HG03521 (cell line): ENCODE measurements around the gene TTC7B.

Experiments used
- ATAC-seq: cut with Tn5 transposase; IDR thresholded peaks from one replicate; pipeline ENCODE4 v1.9.1; 2021; ENCODE audit warnings: mild to moderate bottlenecking, moderate library complexity; ENCODE audit not compliant: unreplicated experiment

Gene TTC7B

GRCh38 chr14:90807060-90807459 is 9.2 kb downstream of the TTC7B start:
- ATAC-seq = no peak

GRCh38 chr14:90805662-90806540 is 10.3 kb downstream of the TTC7B start:
- no peak for ATAC-seq

GRCh38 chr14:90805084-90805391 is 11.2 kb downstream of the TTC7B start:
- no peak for ATAC-seq

DNA sequence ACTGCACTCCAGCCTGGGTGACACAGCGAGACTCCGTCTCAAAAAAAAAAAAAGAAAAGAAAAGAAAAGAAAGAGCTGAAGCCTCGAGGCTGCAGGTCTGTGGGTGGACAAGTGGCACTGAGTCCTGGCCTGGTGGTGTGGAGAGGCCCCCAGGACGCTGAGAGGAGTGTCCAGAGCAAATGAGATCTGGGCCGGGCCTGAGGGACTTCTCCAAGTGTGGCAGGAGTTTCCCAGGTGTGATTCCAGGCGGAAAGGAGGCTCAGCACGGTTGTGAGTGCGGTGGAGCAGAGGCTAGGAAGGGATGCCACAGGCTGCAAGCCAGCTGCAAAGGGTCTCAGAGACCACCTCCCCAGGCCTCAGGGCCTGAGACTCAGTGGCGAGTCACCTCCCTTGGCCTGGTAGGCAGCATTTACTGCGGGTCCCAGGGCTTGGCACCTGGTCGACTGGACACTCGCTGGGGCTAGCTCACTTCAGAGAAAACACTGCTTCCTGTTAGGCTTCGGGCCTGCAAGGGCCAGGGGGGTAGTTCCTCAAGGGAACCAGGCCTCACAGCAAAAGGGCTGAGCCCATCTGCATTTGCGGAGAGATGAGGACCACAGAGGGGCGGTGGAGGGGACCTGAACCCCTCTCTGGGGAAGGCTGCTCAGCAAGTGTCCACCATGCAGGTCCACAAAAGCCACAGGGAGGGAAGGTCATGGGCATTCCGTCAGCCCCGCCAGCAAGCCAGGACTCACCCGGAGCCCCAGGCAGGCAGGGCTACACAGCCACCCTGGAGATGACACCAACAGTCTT is 11.7 kb downstream of the TTC7B start:
- ATAC-seq = no peak

GRCh38 chr14:90803249-90803648 is 13.0 kb downstream of the TTC7B start:
- ATAC-seq = no peak

GRCh38 chr14:90799420-90799819 is 16.8 kb downstream of the TTC7B start:
- no peak for ATAC-seq

DNA sequence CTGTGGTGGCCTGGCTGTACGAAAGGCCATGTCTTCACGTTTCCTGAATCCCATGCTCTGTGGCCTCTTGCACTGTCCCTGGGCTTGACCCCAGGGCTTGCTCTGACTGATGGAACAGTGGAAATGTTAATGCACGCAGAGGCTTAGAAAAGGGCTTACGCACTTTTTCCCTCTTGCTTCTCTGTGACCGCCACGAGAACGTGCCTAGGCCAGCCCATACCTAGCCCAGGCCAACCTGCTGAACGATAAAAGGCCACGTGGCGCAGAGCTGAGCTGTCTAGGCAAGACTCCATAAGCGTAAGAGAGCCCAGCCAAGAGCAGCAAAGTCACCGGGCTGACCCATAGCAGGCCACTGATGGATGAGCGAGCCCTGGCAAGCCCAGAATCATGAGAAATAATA is 18.3 kb downstream of the TTC7B start:
- no peak for ATAC-seq

DNA sequence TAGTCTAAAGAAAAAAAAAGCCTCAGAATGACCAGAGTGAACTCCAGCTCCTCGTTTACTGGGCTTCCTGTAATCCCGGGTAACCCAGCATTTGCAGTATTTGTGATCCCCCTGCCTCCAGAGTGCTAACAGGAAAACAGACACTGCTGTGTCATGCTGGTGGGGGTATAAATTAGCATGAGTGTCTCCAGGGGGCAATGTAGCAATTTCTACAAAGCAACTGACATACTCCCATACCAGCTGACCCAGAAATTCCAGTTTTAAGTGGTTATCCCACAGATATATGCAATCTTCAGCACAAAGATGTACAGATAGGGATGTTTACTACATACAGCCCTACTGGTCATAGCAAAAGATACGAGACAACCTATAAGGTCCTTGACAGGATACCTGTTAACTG is 18.8 kb downstream of the TTC7B start:
- ATAC-seq = no peak

DNA sequence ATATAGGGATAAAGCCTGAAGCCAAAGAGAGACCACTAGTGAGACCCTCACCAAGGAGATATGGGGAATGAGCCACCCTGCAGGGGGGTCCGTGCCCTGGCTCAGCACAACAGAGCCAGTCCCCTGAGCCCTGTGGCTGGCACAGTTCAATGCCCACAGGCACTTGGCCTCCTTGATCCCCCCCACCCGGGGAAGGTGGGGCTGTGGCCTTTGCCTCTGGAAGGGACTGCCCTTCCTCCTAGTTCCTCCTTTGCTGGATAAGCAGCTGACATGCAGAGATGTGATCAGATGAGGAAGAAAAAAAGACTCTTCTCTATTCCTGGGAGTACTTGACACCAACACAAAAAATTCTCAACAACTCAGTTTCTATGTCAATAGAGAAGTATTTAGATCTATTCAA is 19.9 kb downstream of the TTC7B start:
- ATAC-seq = no peak

DNA sequence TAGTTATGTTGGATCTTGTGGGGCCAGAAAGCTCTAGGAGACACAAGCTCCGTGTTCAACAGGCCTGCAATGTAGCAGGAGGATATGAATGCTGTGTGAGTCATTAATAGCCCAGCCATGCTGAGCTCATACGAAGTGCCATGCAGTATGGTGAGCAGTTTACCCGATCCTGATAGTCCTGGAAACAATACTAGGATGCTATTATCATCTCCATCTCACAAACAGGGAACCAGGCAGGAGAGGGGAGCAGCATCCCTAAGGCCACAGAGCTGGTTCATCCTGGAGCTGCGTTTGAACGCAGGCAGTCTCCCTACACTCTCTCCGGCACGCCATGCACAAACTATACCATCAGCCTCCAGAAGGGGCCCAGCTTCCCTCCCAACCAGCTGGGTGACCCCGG is 20.5 kb downstream of the TTC7B start:
- no peak for ATAC-seq

- no peak for ATAC-seq
Observed at GRCh38 chr14:90791486-90791885, 24.7 kb downstream of the TTC7B start.

- no peak for ATAC-seq
Observed at GRCh38 chr14:90788031-90788430, 28.2 kb downstream of the TTC7B start.

DNA sequence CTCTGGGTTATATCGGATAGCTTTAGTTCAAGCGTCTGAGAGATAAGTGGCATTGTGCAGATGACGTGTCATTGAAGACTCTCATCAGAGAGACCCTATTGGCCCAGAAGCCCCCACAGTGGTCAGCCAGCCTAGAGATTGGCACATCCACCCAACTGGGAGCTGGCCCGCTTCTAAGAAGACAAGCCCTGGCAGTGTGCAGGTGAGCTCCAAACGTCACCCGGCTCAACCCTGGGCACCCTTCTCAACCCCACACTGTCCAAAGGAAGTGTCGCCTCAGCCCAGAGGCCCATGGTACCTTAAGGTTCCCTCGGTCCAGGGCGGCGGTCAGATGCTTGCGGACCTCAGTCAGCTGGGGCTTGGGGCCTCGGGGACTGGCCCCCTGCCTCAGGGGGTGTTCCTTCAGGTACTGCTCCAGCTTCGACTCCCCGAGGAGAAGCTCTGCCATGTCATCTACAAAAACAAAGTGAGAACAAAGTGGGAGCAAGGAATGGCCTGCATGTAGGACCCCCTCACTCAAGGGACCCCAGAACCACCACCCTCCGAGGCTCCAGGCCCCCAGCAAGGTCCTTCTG is 30.3 kb downstream of the TTC7B start:
- ATAC-seq = no peak

DNA sequence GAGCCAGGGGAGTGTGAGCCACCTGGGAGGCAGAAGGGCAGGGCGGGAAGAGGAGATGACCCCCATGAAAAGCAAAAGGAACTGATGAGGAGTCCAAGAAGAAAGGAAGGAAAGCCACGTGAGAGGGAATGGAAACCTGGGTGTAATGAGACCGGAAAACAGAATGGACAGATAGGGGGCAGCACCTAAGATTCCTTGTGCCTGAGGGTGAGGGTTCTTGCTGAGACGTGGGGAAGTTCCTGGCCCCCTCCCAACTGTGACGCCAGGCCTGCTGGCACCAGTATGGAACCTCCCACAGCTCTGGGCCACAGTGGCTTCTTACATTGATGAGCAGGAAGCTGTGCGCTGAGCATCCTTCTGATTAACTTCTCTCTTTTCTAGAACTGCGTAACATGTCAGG is 30.8 kb downstream of the TTC7B start:
- ATAC-seq = no peak

DNA sequence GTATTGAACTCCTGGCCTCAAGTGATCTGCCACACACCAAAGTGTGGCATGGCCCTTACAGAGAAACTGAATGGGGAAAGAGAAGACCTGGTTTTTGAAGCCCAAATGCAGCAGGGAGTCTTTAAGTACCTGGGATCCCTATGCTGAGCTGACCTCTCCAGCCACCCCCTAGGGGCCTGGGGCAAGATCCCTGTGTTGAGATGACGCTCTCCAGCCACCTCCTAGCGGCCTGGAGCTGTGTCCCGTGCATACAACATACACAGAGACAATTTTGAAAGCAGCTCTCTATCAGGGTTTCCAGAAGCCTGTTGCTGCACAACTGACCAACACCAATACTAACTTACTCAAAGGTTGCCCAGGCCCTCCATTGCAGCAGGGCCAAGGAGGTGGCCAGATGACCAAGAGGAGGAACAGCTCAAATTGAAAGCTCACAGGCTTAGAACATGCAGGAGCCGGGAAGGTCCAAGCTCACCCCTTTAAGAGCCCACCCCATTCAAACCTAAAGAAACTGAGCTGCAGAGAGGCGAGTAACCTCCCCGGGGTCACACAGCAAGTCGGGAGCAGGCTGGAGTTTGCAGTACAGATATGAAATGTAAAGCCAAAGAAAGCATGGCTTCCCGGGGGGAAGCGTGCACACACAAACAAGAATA is 31.5 kb downstream of the TTC7B start:
- ATAC-seq = no peak

- no peak for ATAC-seq
Observed at GRCh38 chr14:90783344-90783743, 32.9 kb downstream of the TTC7B start.

GRCh38 chr14:90782892-90783291 is 33.3 kb downstream of the TTC7B start:
- ATAC-seq = no peak

GRCh38 chr14:90781876-90782275 is 34.4 kb downstream of the TTC7B start:
- ATAC-seq = no peak

- no peak for ATAC-seq
Observed at GRCh38 chr14:90781344-90781761, 34.9 kb downstream of the TTC7B start.

- no peak for ATAC-seq
Observed at GRCh38 chr14:90780519-90780918, 35.7 kb downstream of the TTC7B start.

GRCh38 chr14:90778571-90779255 is 37.5 kb downstream of the TTC7B start:
- ATAC-seq = no peak
